T-helper 9 cell (primary cell): ENCODE results near the gene C17orf58.
"Not testable (repeated sequence)": the region's sequence is repeated elsewhere in the genome, so short reads cannot be mapped to it uniquely, and the experiment has no call there.

Experiments
- DNase-seq: peaks from one replicate; pipeline ENCODE4 v3.0.0-alpha.2; 2020
- total RNA-seq, 2 donors: gene quantifications; one replicate each; lab custom pipeline; 2026; lab: John Stamatoyannopoulos, UW

C17orf58 gene
- total RNA-seq, result 0.72 to 0.91 reads per million in 2 donors

GRCh38 chr17:67996301-67997171 is at the start of gene C17orf58:
Gene C17orf58 (minus strand): TSS chr17:67996469. CDS start chr17:67996198, 271 bp downstream.
- not testable (repeated sequence) for DNase-seq

GRCh38 chr17:68036304-68037147 is 40.3 kb upstream of the C17orf58 start:
- DNase-seq, result no peak

GRCh38 chr17:68035523-68036303 is 39.4 kb upstream of the C17orf58 start, which contains the start of gene KPNA2:
Gene KPNA2 (plus strand): TSS chr17:68035735. CDS start chr17:68037133, 1,398 bp downstream.
- peak; percentile 86 for DNase-seq

- peak; percentile 80 for DNase-seq
Observed at GRCh38 chr17:68035131-68035522, 38.9 kb upstream of the C17orf58 start.

GRCh38 chr17:68034452-68034776 is 38.1 kb upstream of the C17orf58 start:
- no peak for DNase-seq

- DNase-seq, result no peak
Observed at GRCh38 chr17:68033636-68034451, 37.6 kb upstream of the C17orf58 start.

- DNase-seq, result no peak
Observed at GRCh38 chr17:68029512-68030215, 33.4 kb upstream of the C17orf58 start.

GRCh38 chr17:68022547-68022946 is 26.3 kb upstream of the C17orf58 start:
- DNase-seq, result not testable (repeated sequence)

- no peak for DNase-seq
Observed at GRCh38 chr17:68021963-68022362, 25.7 kb upstream of the C17orf58 start.

- DNase-seq, result not testable (repeated sequence)
Observed at GRCh38 chr17:68020791-68021190, 24.5 kb upstream of the C17orf58 start.

GRCh38 chr17:68020409-68020756 is 24.1 kb upstream of the C17orf58 start:
- no peak for DNase-seq

GRCh38 chr17:68019675-68020408 is 23.6 kb upstream of the C17orf58 start:
- peak; percentile 92 for DNase-seq

GRCh38 chr17:68019336-68019674 is 23.0 kb upstream of the C17orf58 start:
- no peak for DNase-seq

- not testable (repeated sequence) for DNase-seq
Observed at GRCh38 chr17:68018493-68018892, 22.2 kb upstream of the C17orf58 start.

GRCh38 chr17:68016838-68017237 is 20.6 kb upstream of the C17orf58 start:
- DNase-seq, result no peak

GRCh38 chr17:68015081-68015723 is 18.9 kb upstream of the C17orf58 start:
- no peak for DNase-seq

- DNase-seq, result no peak
Observed at GRCh38 chr17:68013385-68013784, 17.1 kb upstream of the C17orf58 start.

GRCh38 chr17:68011199-68011665 is 15.0 kb upstream of the C17orf58 start:
- peak; percentile 68 for DNase-seq

GRCh38 chr17:68006797-68007196 is 10.5 kb upstream of the C17orf58 start:
- DNase-seq, result no peak

- no peak for DNase-seq
Observed at GRCh38 chr17:68004201-68004600, 7.9 kb upstream of the C17orf58 start.
